ENCODE results near the gene LRRC74B.

DNA sequence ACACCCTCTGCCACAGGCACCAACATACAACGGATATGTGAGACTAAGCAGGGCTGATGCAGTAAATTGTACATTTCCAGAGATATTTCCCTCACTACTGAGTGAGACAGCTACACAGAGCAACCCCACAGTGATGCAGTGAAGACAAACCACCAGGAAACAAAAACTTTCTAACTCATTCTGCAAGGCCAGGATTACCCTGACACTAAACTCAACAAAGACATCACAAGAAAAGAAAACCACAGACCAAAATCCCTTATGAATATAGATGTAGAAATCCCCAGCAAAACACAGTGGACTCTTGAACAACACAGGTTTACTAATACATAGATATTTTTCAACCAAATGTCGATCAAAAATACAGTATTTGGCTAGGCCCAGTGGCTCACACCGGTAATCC lies 11.9 kb upstream of the LRRC74B start:
- no peak for TF ChIP-seq POLR2A (IDR thresholded peaks at IDR 0.05)
- TF ChIP-seq, protein P1, sequence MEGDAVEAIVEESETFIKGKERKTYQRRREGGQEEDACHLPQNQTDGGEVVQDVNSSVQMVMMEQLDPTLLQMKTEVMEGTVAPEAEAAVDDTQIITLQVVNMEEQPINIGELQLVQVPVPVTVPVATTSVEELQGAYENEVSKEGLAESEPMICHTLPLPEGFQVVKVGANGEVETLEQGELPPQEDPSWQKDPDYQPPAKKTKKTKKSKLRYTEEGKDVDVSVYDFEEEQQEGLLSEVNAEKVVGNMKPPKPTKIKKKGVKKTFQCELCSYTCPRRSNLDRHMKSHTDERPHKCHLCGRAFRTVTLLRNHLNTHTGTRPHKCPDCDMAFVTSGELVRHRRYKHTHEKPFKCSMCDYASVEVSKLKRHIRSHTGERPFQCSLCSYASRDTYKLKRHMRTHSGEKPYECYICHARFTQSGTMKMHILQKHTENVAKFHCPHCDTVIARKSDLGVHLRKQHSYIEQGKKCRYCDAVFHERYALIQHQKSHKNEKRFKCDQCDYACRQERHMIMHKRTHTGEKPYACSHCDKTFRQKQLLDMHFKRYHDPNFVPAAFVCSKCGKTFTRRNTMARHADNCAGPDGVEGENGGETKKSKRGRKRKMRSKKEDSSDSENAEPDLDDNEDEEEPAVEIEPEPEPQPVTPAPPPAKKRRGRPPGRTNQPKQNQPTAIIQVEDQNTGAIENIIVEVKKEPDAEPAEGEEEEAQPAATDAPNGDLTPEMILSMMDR (IDR thresholded peaks at IDR 0.05), result no peak

Data from adrenal gland (tissue), 5 donors.